Activated CD4-positive, alpha-beta T cell treated with anti-CD3 and anti-CD28 coated beads, Interleukin-2, amount 50 U/mL, for 24 hours (primary cell): ENCODE data around the gene SDHAF2.
A peak's percentile ranks its signal among the peaks of the same experiment; 100 is the strongest.
"Not testable (repeated sequence)": the region's sequence is repeated elsewhere in the genome, so short reads cannot be mapped to it uniquely, and the experiment has no call there.

Experiments used
- DNase-seq, 2 donors: peaks; one replicate each; pipeline ENCODE4 v3.0.0-alpha.2; 2020; ENCODE audit warnings: low read depth in 1 of 2, low spot score in 1 of 2

Gene SDHAF2

DNA sequence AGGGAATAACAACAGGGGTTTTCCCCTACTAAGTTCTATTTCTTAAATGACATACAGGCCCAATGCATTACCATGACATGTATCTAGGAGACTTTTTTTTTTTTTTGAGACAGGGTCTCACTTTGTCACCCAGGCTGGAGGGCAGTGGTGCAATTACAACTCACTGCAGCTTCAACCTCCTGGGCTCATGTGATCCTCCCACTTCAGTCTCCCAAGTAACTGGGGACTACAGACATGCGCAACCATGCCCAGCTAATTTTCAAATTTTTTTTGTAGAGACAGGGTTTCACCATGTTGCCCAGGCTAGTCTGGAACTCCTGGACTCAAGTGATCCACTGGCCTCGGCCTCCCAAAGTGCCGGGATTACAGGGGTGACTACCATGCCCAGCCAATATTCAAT lies 7.7 kb upstream of the SDHAF2 start:
- DNase-seq = no peak

DNA sequence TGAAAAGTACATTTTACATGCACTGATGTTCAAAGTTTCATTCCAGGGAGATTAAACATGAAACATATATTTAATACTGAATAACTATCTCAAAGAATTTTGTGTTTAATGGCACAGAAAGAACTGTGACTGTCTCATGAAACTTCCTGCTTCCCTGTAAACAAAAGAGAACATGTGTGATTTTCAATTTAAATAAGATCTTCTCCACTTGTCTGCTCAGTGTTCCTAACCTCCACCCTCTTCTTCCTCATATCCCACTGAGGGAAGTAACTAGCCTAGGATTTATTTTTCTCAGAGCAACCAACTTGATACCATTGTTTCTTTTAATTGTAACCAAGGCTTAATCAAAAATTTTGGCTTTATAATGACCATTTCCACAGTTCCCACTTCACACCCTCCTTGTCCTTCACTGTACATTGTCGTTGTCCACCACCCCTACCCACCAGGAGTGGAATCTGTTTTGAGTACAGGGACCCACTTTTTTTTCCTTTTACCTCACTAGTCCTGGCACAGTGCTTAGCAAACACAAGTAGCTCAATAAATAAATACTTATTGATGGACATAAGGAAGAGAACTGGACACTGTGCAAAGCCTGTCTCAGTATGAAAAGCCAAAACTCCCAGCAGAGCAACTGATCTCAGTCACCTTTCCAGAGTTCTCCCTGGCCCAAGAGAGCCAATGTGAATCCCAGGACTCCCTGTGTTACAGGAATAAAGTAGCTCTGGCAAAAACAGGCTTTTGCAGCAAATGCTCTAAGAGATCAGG lies 4.4 kb upstream of the SDHAF2 start:
- no peak for DNase-seq

DNA sequence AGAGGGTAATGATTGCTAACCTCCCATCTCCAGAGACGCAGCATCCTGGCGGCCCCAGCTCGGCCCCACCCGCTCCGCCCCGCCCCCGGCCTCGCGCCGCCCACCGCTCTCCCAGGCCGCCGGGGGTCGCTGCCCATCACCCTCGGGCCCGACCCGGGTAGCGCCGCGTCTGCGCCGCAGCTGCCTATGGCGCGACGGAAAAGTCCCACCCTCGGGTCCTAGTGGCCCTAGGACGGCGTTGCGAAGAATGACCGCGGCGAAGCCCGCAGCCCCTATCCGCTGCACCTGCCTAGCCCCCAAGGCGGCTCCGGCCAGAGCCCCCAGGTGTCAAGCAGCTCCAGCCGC lies 606 bp upstream of the SDHAF2 start:
- peak; percentile 39 to 49 for DNase-seq

DNA sequence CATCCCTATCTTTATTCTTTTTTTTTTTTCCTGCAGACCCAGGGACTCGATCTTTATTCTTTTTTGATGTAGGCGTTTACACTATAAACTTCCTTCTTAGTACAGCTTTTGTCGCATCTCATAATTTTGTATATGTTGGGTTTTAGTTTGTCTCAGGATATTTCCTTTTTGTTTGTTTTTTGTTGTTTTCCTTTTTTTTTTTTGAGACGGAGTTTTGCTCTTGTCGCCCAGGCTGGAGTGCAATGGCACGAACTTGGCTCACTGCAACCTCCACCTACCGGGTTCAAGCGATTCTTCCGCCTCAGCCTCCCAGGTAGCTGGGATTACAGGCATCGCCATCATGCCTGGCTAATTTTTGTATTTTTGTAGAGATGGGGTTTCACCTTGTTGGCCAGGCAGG lies 915 bp downstream of the SDHAF2 start:
- not testable (repeated sequence) for DNase-seq

DNA sequence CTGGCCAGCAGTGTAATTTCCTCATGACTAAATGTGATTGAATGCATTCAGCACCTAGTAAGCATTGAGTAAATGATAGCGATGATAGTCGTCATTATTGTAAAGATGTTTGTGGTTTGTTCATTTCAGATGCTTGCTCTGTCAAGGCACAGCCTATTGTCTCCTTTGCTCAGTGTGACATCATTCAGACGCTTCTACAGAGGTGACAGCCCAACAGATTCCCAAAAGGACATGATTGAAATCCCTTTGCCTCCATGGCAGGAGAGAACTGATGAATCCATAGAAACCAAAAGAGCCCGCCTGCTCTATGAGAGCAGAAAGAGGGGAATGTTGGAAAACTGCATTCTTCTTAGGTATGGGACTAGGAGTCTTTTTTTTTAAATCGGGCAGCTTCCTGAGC lies 7.6 kb downstream of the SDHAF2 start:
- DNase-seq = no peak

DNA sequence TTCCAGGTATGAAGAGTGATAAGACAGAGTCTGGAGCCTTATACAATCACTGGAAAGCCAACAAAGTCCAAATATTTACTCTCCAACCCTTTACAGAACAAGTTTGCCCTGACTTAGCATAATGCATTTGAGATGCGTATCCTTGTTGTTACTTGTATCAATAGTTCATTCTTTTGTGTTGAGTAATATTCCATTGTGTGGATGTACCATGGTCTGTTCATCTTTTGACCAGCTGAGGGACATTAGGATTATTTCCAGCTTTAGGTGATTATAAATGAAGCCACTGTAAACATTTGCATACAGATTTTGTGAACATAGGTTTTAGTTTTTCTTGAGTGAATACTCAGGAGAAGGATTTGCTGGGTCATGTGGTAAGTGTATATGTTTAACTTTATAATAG lies 9.7 kb downstream of the SDHAF2 start:
- DNase-seq = no peak

DNA sequence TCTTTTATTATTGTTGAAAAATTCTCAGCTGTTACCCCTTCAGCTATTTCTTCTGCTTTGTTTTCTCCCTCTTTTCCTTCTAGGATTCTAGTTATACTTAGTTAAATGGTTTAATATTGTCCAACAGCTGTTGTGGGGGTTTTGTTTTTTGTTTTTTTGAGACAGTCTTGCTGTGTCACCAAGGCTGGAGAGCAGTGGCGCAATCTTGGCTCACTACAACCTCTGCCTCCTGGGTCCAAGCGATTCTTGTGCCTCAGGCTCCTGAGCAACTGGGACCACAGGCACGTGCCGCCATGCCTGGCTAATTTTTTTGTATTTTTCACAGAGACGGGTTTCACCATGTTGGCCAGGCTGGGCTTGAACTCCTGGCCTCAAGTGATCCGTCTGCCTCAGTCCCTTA lies 12.7 kb downstream of the SDHAF2 start:
- no peak for DNase-seq

DNA sequence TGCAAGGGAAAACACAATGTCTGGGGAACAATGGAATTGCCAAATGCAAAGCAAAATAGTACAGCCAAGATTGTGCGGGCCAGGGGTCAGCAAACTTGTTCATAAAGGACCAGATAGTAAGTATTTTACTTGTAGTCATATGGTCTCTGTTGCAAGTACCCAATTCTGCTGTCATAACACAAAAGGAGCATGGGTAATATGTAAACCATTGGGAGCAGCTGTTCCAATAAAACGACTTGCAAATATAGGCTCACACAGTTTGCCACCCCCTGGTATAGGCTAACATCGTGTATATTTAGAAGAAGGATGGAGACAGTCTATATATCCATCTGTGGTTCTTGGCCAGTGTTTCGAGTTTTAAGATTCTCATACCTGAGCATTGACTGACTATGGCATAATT lies 15.6 kb downstream of the SDHAF2 start:
- no peak for DNase-seq

DNA sequence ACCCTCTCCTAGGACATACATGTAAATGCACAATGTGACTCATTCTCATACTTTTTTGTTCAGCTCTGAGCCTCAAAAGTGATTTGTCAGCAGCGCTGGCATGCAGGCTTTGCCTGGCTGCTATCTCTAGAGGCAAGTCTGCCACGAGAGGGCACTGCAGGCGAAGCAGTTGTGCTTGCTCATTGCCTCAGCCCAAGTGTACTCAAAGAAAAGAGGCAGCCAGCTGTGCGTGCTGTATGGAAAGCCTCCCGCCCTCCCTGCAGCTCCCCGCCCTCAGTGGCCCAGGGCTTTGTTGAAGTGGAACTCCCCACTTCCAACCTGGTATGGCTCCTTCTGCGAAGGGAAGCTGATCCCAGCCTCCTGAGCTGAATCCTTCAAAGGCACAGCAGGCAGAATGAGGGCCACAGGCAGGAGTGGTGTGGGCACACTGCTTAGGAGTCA lies 16.3 kb downstream of the SDHAF2 start:
- DNase-seq = peak; percentile 63 to 70

DNA sequence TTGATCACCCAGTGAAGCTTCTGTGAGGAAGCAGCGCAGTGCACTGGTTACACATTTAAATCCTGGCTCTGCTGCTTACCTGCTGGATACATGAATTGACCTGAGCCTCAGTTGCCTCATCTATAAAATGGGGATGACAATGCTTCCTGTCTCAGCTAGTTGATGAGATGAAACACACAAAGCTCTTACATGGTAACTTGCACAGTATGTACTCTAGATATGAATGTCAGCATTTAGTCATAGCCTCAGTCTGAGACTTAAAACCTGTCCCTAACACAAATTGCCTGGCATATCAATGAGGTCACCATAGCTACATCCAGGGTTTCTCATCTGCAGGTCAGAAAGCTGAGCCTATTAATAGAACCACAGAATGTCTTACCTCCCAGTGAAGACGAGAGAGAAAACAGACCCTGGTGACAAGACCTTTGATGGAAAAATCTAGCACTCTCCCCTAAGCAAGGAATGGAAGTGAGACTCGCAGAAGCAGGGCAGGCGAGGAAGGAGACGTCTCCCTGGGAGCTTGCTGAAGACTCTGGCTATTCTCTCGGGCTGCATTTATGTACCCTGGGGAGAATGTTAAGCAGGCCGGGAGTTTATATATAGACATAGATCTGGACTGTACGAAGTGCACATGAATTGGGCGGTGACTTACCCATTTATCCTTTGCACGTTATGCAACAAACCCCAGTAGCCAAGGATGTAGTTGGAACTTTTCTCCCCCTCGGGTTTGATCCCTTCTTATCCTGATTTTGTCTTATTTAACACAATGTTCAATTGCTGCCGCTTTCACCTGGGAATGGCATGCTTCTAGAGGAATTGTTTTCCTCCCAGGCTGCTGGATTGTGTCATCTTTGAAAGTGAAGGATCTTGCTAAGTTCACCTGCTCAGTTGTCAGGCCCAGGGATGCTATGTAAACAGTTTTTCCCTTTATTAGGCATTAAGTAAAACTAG lies 18.0 kb downstream of the SDHAF2 start:
- DNase-seq = no peak

DNA sequence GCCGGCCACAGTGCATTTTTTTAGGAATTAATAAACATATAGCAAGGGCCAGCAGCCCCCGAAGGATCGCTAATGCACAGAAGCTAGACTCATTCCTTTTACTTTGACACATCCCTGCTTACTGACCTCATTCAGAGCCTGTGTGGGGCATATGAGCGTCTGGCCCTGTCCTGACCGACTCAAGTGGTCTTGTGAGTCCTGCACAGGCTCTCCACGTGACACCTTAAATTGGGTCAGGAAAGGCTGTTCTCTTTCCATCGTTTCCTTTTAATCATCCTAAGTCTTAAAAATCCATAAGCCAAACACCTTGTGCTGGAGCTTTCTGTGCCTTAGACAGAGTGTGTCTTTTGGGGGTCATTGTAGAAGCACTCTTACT lies 18.6 kb downstream of the SDHAF2 start:
- no peak for DNase-seq

DNA sequence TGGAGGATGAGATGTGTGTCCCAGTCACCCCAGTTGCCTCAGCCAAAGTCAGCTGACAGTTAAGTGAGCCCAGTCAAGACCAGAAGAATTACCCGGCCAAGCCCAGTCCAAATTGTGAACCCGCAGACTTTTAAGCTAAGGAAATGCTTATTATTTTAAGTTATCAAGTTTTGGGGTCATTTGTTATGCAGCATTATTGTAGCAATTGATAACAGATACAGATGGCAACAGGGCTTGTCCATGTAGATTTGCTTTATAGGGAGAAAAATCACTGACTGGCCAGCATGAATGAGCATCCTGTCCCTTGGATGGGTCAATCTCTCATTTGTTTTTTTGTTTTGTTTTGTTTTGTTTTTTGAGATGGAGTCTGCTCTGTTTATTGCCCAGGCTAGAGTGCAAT lies 22.9 kb downstream of the SDHAF2 start:
- DNase-seq = no peak

DNA sequence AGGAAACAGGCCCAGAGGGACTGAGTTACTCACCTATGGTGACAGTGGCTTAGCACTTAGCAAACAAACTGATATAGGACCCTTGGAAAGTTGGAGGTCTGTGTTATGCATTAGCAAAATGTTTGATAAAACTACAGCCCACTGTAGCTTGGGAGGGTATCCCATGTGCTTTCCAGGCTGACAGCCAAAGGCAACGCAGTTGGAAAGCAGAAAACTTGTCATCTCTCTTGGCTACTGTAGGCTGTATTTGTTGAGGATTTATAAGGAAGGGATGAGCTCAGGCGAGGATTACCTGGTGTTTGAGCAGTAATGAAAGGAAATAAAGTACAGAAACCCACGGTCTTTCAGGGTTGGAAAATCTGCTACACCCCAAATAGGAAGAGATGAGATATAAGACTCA lies 23.8 kb downstream of the SDHAF2 start:
- no peak for DNase-seq

DNA sequence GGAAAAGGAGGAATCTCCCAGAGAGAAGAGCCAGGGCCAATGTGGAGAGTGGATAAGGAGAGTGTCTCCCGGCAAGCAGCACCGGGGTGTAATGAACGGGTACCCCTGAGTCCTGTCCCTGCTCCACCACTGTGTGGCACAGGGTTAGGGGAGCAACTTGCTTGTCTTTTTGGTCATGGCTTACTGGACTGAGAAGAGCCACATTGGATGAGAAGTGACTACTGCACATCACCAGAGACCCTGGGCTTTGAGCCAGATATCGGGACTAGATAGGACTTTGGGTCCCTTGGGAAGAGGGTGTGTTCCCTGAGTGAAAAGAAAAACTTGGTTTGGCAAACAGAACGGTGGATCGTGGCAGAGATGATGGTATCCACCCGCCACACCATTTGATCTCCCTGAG lies 24.6 kb downstream of the SDHAF2 start:
- DNase-seq = no peak

DNA sequence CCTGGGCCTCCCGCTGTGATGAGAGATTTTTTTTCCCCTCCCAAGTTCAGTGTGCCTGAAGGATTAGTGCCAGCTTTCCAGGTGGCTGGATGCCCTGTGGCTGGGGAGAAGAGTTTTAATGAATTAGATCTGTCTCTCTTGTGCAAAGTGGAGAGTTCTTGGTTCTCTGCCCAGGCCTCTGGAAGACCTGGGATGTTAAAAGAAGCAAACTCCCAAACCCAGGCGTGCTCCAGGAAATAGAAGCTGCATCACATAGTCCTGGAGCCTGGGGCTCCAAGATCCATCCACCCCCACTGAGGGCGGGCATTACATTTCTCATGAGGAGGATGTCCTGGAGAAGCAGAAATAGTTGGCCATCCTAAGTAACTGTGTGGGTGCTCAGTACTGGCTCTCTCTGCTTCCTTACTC lies 30.6 kb downstream of the SDHAF2 start:
- no peak for DNase-seq

DNA sequence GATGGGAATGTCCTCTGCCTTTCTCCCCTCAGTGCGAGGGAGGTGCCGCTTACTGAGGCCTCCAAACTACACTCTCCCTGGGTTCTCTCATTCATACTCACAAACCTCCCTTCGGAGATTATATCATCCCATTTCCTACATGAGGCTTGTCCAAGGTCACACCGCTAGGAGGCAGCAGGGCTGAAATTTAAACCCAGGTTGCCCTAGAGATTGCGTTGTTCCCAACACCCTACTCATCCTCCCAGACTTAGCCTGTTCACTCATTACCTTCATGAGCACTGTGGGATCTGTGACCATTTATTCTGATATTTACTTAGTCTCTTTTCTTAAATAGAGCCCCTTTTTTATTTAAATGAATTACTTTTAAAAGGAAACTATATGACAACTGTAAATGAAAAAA lies 31.1 kb downstream of the SDHAF2 start:
- no peak for DNase-seq

DNA sequence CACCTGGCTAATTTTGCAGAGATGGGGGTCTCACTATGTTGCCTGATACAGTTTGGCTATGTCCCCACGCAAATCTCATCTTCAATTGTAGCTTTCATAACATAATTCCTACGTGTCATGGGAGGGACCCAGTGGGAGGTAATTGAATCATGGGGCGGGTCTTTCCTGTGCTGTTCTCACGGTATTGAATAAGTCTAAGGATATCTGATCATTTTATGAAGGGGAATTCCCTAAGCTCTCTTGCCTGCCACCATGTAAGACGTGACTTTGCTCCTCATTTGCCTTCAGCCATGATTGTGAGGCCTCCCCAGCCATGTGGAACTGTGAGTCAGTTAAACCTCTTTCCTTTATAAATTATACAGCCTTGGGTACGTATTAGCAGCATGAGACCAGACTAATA lies 37.7 kb downstream of the SDHAF2 start:
- not testable (repeated sequence) for DNase-seq

DNA sequence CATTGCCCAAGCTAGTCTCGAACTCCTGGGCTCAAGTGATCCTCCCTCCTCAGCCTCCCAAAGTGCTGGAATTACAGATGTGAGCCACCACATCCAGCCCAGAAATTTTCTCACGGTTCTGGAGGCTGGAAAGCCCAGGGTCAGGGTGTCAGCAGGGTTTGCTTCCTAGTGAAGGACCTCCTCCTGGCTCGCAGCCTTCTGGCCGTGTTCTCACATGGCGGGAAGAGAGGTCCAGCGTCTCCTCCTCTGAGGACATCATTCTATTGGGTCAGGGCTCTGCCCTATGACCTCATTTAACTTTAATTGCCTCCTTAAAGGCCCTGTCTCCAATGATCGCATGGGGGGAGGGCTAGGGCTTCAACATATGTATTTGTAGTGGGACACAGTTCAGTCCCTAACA lies 38.1 kb downstream of the SDHAF2 start:
- DNase-seq = no peak

DNA sequence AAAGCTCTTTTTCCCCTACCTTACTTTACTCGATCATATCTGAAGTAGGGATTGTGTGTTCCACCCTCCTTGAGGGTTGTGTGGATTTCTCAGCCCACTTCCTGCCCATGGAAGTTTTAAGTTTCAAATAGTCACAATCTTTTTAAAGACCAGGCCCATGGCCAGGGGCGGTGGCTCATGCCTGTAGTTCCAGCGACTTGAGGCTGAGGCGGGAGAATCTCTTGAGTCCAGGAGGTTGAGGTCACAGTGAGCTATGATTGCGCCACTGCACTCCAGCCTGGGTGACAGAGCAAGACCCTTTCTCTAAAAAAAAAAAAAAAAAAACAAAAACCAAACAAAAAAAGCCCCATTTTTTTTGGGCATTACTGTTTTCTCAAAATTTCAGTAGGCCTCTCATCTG lies 42.4 kb downstream of the SDHAF2 start:
- no peak for DNase-seq

DNA sequence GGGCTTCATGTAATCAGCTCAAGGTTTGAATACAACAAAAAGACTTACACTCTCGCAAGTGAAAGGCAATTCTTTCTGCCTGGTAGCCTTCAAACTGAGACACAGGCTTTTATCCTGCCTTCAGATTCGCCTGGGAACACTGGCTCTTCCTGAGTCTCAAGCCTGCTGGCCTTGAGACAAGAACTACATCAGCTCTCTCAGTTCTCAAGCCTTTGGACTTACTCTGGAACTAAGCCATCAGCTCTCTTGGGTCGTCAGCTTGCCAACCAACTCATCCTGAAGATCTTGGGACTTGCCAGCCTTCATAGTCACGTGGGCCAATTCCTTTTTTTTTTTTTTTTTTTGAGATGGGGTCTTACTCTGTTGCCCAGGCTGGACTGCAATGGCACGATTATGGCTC lies 42.9 kb downstream of the SDHAF2 start:
- DNase-seq = no peak

DNA sequence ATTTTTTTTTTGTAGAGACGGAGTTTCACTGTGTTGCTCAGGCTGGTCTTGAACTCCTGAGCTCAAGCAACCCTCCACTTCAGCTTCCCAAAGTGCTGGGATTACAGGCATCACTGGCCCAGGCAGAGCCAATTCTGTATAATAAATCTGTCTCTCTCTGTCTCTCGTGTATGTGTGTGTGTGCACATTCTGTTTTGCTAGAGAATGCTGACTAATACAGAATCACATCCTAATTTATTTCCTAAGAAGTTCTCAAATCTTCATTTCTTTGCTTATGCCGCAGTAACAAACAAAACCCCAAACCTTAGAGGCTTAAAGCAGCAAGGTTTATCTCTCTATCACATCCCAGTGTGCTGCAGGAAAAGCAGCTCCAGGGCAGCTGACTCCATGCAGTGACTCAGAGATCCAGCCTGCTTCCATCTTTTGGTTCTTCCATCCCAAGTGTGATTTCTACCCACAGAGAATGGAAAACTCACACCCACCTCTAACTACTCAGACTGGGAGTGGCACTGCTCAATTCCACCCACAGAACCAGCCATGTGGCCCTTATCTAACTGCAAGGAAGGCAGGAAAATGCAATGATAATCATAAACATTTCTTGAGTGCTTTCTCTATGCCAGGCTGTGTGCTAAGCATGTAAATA lies 43.6 kb downstream of the SDHAF2 start:
- no peak for DNase-seq

DNA sequence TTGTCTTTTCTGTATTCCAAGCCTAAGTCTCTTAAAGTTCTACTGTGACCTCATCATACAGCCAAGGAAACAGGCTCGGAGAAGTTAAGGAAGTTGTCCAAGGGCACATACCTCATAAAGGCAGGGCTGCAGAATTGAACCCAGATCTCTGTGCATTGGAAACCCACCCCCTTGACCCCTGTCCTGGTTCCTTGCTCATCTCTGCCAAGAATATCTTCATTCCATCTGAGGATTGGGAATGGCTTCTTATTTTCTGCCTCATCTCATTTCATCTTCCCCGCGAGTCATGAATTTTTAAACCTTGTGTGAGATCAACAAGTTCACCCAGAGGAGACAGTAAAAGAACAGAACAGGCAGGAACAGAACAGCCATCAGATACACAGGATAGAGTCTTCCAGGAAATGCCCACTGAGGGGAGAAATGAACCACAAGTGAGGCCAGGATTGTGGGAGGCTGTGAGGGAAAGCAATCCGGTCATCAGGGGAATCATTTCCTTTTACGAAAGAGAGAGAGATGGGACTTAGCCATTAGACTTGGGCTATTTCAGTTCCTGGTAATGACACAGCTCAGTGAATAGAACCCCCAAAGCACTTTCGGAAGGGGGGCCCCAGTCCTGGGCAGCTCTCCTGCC lies 44.2 kb downstream of the SDHAF2 start:
- no peak for DNase-seq
